TTC549 (cell line): ENCODE measurements around the gene BAIAP2.
"Not testable (repeated sequence)": the region's sequence is repeated elsewhere in the genome, so short reads cannot be mapped to it uniquely, and the experiment has no call there.

Experiments used
- FAIRE-seq: peaks from 2 replicates; lab custom pipeline; 2012; peaks lifted over from hg19 to GRCh38; lab: Jason Lieb, UNC

BAIAP2 gene

DNA sequence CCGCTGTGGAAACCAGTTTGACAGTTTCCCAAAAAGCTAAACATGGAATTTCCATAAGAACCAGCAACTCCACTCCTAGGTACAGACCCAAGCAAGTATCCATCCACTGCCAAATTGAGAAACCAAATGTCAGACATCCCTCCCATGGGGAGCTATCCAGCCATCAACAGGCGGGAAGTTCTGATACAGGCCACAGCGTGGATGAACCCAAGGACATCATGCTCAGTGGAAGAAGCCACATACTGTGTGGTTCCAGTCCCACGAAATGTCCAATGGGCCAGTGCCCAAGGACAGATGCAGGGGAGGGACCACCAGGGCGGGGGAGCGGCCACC, 12.6 kb upstream of the BAIAP2 start:
- FAIRE-seq: no peak

DNA sequence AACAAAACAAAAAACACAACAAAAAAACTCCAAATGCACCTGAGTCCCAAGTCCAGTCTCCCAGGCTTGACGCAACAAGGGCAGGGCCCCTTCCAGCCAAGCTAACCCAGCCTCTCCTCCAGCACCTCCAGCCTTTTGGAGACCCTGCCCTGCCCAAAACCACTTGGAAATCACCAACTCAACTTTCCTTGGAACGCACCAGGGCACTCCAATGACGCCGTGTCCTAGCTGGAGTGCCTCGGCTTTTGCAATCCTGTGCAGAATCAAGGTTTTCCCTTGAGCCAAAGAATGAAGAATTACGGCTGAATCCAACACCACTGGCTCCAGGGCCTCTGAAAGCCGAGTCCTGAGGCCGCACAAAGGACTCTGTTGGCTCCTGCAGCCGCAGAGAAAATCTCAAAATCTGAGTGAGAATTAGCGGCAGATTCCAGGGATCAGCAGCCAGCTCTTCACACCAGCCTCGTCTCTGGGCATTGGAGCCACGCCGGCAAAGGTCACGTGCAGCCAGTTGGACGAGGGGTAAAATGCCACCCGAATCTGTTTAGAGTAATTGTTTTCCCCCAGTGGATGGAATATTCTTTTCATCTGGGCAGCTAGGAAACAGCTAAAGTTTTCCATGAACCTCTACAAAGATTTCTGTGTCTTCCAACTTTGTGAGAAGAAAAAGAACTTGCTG, 9.7 kb upstream of the BAIAP2 start:
- FAIRE-seq: no peak

DNA sequence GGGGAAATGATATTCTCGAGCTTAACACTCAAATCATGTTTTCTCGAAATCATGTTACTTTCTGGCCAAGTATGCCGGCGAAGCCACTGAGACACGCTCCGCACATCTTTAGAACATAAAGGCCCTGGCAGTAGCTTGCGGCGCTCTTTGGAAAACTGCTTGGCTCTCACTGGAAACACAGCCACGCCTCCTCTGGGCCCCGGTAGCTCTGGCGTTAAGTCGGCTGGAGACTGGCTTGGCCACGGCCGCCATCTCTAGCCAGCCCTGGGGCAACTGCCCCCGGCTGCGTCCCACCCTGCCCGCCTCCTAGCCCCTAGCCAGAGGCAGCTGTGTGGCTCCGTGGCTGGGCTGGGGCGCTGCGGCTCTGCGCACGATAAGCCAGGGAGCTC, 9.2 kb upstream of the BAIAP2 start:
- FAIRE-seq: no peak

DNA sequence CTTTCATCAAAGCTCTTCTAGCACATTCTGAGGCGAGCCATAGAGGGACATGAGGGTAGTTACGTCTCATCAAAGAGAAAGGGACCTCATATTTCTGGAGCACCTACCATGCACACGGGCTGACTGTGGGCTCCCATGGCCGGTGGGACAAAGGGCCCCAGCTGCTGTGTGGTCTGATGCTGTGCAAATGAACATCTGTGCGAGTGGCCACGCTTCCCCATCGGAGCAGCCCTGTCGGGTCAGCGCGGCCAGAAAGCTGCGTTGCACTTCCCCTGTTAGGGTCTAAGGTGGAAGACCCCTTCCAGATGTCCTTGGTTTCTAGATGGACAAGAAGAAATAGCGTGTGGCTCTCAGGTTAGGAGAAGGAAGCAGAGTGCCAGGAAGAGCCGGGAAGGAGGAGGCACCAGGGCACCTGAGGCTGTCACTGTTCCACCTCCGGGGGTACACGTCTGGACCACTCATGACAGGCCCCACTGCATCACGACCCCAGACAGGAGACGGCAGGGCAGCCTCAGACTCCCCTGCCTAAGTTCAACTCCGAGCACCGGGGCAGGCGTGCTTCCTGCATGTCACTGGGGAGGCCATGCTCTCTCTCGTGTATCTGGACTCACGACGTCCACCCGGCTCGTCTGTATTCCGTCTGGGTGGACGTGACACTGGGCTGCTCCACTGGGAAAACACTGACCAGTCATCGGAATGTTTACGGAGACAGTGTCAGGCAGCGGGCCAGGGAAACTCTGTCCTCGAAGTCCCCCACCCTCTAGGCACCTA, 8.5 kb upstream of the BAIAP2 start:
- no peak for FAIRE-seq

DNA sequence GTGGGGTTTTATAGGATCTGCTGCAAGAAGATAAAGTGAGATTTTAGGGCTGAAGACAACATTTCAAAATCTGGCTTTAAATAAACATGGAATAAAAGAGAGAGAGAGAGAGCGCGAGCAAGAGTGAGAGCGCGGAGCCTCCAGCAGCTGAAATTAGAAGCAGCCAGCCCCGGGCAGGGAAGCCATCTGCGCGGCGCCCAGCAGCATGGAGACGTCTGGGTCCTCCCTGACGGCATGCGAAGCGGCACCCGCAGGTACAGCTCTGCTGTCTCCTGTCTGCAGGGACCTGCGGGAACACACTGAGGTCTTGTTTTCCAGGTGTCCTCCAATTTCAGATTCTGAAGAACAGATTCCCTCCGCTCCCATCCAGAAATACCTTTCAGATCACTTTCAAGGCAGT, 7.9 kb upstream of the BAIAP2 start:
- no peak for FAIRE-seq

DNA sequence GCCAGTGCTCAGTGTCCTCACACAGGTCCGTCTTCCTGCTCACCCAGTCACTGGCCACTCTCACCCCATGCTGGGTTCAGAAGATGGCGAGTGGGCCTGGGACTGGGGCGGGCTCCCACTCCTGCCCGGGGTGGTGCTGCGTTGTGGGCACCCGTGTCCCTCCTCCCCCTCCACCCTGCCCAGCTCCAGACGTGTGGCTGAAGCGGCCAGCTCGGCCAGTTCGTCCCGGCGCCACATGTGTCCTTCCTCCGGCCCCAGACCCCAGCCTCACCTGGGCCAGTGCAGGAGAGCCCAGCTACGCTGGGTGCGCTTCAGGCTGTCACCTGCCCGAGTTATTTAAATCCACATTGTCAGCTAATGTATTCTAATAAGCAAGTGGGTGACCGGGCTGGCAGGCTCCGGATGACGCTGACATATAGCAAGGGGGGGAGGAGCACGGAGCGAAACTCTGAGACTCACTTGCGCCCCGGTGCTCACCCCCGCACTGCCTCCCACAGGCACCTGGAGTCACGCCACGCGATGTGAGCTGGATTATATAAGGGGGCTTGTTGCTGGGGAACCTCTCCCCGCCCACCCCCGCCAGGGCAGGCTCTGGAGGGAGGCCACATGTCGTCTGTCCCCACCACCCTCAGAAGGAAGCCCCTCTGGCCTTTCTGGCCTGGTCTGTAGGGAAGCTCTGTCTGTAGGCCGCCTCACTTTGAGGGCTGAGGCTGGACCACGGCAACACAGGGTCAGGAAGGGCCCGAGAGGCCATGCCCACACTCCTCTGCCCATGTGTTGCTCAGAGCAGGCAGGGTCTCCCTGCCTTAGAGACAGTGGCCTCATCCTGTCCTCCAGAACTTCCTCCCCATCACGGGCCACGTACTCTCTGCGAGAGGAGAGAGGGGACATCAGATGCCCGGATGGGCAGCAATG, 7.1 kb upstream of the BAIAP2 start:
- no peak for FAIRE-seq

DNA sequence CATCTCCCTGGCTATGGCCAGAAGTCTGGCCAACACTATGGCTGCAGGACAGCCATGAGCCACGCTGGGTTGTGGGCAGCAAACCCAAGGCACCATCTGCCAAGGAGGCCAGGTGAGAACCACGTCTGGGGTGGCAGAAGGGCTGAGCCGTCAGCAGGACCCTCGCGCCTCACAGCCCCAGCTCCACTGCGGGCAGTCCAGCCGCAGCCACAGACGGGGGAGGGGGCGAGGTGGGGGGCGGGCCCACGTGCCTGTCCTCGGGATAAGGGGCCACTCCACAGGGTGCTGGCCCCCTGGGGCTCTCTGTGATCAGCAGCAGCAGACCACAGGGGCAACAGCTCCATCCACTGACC, 6.5 kb upstream of the BAIAP2 start:
- no peak for FAIRE-seq

DNA sequence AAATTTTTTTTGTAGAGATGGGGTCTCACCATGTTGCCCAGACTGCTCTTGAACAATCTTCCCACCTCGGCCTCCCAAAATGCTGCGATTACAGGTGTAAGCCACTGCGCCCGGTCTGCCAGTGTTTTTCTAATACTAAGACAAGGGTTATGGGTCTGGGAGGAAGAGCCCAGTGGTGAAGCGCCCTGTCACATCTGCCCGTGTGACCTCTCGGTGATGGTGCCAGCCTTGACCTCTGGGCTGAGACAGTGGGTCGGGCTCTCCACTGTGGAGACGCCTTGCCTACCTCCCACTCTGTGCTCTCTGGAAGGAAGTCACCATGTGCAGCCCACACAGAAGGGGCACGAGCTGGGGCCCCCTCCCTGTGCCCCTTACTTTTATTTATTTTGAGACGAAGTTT, 5.1 kb upstream of the BAIAP2 start:
- no peak for FAIRE-seq

DNA sequence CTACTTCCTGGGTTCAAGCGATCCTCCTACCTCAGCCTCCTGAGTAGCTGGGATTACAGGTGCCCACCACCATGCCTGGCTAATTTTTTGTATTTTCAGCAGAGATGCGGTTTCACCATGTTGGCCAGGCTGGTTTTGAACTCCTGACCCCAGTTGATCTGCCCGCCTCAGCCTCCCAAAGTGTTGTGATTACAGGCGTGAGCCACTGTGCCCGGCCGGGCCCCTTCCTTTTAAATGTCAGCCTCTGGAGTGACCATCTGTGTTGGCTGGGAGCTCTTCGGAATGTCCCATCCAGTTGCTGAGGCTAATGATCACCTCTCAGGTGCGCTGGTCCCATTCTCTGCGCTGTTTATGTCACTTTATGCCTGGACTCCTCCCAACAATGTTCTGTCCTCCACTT, 4.6 kb upstream of the BAIAP2 start:
- not testable (repeated sequence) for FAIRE-seq

DNA sequence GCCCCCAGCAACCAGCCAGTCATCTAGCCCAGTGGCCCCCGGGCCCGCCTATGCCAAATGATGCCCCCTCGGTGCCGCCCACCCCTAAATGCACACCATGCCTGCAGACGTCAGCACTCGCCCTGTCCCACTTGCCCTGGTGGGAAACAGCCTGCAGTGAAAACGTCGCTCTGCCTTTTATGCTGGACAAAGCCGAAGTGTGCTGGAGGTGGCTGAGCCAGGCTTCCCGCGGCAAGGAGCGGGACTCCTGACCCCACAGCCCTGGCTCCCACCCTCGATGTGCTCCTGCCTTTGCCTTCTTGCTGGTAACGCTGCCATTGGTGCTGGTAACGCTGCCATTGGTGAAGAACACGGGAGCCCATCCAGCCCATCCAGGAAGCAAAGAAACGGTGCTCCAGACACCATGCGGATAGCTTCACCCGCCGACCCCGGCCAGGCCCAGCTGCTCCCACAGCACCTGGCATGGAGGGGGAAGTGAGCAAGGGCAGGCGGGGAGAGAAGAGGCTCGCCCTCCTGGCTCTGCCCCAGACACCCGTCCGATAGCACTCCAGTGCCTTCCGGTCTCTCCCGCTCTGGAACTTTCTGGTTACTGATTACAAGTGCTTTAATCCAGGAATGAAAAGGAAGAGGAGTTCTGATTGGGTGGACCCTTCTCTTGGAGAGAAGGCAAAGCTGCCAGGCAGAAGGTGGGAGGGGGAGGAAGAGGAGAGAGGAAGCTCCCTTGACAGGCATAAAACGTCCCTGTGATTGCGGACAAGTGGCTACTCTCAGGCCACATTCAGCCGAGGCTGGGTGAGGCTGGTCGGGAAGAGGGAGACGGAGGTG, 4.0 kb upstream of the BAIAP2 start:
- FAIRE-seq: no peak

DNA sequence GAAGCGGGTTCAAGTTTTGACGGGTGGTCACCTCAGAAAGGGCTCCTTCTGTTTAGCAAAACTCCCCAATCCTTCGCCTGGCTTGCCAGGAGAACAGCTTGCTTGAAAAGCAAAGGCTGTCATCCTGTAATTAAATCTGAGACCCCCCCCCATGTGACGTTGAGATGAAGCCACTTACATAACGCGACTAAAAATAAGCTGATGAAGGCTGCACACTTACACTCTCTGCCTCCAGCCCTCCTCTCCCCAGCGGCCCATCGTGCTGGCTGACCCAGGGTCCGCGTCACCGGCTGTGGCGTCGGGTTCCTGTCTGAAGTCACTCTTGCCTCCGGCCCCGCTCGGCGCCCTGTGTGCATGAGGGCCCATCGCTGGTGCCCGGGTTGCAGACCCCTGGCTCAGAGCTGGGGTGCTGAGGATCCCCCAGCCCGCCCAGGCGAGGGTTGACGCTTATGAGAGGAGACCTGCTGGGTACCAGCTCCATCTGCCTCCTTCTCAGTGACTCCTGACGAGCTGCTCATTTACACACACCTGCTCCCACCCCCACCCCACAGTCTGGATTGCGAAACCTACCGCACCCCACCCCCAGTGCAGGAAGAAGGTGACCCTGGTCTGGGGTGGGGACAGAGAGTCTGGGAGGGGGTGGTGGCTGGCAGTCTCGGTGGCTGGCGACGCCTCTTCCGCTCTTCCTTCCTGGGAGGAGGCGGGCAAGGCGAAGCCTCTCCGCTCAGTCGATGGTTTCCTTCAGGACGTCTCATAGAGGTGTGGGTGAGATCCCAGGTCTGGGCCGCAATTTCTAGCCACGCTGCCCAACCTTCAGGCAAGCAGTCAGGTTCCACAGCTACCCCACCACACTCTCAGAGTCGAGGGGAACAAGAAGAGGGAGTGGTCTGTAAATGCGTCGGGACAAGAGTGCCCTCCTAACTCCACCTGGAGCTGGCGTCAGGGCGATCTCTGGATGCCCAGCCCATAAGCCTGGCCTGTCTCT, 3.1 kb upstream of the BAIAP2 start:
- FAIRE-seq: no peak

DNA sequence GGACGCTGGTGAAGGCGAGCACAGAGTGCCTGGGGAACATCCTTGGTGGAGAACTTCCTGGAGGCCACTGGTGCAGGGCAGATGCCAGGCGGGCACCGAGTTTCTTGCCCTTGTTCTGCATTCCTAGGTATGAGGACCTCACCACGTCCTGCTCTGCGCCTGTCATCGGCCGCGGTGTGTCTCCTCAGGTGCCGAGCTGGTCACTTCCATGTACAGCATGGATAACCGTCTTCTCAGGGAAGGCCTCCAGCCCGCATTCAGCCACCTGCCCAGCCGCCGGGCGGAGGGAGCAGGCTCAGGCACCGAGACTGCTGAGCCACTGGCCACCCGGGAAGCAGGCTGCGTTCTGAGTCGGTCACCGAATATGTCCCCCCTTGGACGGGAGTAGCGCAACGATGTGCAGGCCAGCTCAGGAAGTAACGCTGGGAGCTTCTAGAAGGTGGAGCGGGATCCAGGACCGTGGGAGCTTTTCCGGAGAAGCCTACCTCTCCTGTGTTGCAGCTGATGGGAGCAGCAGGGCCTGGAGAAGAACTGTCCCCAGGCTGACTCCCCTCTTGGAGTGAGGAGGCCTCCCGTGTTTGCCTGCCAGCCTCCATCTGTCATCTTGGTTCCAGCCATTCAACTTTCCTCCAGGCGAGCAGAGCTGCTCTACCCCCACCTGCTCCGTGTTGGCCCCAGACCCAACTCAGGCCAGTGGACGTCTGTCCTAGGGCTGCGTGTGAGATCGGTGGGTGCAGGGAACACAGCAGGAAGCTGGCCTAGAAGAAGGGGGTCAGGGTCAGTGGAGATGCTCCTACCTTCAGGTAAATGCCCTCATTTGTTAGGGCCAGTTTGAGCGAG, 2.1 kb upstream of the BAIAP2 start:
- no peak for FAIRE-seq

DNA sequence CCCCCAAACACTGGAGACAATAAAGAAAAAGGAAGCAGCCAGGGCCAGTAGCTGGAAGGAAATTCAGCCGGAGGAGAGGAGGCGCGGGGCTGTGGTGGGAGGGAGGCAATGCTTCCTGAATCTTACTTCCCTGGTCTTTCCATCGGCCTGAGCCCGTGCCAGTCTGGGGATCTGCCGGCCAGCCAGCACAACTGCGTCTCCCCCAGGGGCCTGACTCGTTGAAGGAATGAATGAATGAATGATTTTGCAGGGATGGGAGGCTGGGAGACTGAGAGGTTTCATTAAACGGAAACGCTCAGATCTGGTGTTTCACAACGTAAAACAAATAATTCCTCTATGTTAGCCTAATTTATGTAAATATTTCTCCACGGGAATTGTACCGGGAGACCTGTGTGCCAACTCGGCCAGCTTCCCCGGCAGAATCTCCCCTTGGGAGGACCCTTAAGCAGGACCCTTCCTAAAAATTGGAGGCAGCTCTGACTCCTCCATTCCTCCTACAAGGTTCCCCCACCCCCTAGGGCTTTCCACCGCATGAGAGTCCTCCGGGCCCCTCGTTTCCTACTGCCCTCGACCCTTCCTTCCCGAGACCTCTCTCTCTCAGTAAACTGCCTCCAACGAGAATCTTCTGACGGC, 1.3 kb upstream of the BAIAP2 start:
- FAIRE-seq: no peak

DNA sequence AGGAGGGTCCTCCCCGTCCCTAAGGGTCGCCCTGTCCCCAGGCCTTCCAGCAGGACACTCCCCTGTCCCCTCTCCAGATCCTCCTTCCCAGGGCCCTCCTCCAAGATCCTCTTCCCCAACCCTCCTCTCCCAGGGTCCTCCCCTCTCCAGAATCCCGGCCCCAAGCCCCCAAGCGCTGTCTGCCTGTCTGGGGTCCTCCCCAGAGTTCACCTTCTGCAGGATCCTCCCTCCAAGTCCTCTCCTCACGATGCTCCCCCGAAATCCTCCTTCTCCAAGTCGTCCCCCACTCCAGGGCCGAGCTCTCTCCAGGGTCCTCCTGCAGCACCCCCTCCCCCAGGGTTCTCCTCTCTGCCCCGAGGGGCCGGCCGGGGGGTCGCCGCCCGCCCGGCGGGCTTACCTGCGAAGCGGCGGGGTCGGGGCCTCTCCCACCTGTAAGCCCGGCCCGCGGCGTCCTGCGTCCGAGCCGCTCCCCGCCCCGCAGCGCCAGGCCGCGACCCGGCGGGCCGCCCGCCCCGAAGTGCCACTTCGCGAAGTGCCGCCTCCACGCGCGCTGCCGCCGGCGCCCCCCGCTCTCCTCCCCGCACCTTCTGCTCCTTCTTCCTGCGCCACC, 678 bp upstream of the BAIAP2 start:
- FAIRE-seq: no peak

DNA sequence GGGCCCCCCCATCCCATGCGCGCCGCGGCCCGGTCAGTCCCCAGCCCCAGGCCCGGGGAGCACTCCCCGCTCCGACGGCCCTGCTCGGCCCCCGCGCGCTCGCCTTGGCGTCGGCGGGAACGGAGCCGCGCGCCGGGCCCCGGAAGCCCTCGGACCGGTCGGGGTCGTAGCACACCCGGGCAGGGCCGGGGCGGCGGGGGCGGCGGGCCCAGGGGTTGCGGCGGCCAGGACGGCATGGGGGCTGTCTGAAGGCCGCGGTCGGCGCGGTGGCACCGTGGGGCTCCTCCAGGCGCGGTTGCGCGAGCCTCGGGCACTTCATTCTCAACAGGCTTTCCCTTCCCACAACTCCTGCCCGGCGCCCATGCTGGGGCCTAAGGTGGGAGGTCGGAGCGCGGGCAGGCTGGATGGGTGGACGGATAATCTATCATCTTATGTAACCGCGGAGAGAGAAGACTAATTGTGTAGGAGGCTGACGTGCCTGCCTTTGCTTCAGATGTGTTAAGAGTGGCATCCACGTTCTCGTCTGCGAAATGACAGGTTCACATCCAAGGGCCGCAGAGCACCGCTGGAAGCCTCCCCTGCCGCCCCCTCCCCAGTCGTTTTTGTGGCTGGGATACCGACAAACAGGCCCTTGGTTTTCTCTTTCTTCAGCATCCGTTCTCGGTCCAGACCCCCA, 708 bp downstream of the BAIAP2 start:
- FAIRE-seq: no peak

DNA sequence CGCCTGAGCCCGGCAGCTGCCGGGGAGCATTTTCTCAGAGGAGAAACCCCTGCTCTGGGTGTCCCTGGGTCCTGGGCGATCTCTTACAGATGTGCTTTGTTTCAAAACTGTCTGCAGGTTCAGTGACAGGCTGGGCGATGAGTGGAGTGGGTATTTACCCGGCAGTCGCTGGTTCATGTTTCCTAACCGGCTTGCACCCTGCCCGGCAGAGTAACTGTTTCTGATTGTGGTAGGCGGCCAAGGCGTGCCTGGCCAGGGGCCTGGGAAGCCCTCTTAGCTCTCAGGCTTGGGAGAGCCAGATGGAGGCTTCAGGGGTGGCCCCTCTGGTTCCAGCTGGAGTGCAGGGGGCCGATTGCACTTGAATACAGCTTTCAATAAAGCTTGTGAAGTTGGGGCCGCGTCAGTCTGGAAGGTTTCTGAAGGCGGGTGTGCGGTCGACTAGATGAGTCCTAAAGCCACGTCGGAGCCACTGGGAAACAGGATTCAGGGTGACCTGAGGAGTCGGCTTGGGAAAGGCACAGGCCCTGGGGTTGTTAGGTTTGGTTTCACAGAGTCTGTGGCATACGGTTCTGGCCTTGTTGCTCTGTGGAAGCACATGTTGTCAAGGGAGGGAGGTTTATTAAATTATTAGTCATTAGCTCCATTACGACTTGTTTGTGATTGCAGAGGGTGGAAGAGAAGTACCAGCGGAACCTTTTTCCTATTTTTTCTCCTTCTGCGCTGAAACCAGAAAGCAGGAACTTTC, 1.4 kb downstream of the BAIAP2 start:
- FAIRE-seq: no peak

DNA sequence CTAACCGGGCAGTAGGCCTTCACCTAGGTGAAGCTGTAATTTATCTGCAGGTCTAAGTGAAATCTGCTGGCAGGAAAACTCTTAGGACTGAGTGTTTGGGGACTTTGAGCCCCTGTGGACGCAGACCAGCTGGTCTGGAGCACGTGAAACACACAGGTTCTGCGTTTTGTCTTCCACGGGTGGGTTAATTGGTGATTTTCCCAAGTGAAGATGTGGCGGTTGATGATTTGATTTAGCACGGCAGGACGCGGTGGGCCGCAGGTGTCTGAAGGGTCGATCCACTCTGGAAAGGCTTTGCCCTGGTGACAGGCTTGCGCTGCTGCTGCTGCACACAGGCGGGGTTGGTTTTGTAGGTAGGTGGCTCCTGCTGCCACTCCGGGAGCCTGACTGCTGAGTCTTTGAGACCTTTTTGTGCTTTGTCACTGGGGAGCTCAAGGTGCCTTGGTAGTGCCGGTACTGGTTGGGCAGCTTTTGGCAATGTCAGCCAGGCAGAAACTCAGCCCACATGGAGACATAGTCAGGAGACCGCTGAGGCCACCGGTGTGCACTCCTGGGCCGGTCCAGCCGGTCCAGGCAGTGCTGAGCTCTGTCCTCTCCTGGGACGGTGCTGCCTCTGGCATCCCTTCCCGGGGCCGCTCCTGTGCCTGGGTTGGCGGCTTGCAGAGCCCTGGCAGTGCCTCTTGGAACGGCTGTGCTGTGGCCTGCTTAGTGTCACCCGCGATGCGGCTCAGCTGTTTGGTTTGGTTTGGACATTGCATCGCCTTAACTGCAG, 2.3 kb downstream of the BAIAP2 start:
- FAIRE-seq: no peak
